AG04450 (cell line): ENCODE measurements around the gene STAB1. TPM values are rescaled to one million over a fixed set of nuclear protein-coding genes. Genes with fewer than 3 reads are reported as not detected.
A peak's percentile ranks its signal among the peaks of the same experiment; 100 is the strongest.

Source experiments
- CTCF ChIA-PET: fragments of 300-600, 350-600 bp; formaldehyde crosslinking; extraction: SDS; loops from one replicate; lab custom pipeline; 2022; ENCODE audit warnings: antibody characterized with exemption, inconsistent platforms; lab: Charles Lee
- POLR2A ChIA-PET: fragments of 350-600 bp; formaldehyde crosslinking; extraction: SDS; loops from one replicate; lab custom pipeline; 2021; ENCODE audit warnings: antibody characterized with exemption, inconsistent platforms; lab: Yijun Ruan, JAX
- DNase-seq: peaks from one replicate; pipeline ENCODE4 v3.0.0-alpha.2; 2011; ENCODE audit warnings: low read depth, low spot score
- H3K27ac ChIP-seq: one replicate; pipeline ENCODE4 v1.5.1; 2012; ENCODE audit warnings: low read depth, low read length, control low read depth
- H3K27me3 ChIP-seq: one replicate; pipeline ENCODE4 v1.6.0; 2012; ENCODE audit warnings: low read length; ENCODE audit not compliant: control insufficient read depth, insufficient read depth
- H3K4me3 ChIP-seq: 2 replicates; pipeline ENCODE4 v1.5.1; 2011; ENCODE audit warnings: mild to moderate bottlenecking, low read depth, low read length, control low read depth
- H3K9me3 ChIP-seq: 2 replicates; pipeline ENCODE4 v1.5.1; 2012; ENCODE audit warnings: low read length; ENCODE audit not compliant: control insufficient read depth, insufficient read depth
- CTCF ChIP-seq: IDR thresholded peaks from 2 replicates; pipeline ENCODE4 v1.5.1; 2011; ENCODE audit warnings: low read depth, low read length, control low read depth, inconsistent platforms
- polyA plus RNA-seq: library from polyadenylated mRNA; depleted of rRNA; stranded (reverse); fragments of >200 nt; gene quantifications from 2 replicates; pipeline ENCODE4 v1.2.3, GENCODE V29; 2011

Gene STAB1
- polyA plus RNA-seq, 1 experiment = 0.02 TPM

- ChIA-PET CTCF (interaction anchor here (1.0 kb wide), 1 partner anchor 44 kb away, joined by 7 read pairs; no protein-coding TSS in a partner anchor), POLR2A (no interaction called here)
- Histone ChIP-seq H3K27ac (peak within 1 kb of the TSS; percentile 39), H3K4me3 (peak within 1 kb of the TSS; percentile 80), H3K27me3 (no peaks in the 10 kb centered on the region), H3K9me3 (no peaks in the 10 kb centered on the region)
- DNase-seq = no peak
- no peak for TF ChIP-seq CTCF
Measured at GRCh38 chr3:52455283-52456168, 39.6 kb upstream of the STAB1 start, which contains the start of gene NISCH. Gene NISCH (plus strand): TSS chr3:52455604. CDS start chr3:52455642, 38 bp downstream.

DNA sequence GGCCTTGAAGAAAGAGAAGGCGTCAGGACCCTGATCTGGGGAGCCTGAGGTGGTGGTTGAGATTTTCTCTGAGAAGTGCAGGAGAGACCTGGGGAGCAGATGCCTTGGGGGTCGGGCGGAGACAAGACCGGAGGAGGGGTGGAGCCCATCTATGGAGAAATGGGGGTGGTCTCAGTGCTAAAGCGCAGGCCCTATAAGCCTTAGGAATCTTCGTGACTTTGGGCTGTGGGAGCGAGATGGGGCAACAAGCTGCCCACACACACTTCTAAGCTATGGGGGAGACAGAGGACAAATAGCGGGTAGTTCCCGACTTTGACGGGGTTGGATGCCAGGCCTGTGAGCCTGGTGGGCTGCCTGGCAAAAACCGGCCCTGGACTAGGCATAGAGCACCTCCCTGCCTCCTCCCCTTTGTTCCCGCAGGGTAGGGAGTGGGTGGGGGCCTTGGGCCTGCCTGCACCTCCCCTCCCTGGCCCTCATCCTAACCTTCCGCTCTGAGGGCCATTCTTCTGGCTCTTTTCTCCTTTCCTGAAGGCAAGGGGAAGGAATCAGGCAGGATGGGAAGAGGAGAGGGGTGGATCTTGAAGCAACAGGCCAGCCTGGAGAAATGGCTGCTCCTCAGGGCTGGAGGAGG lies 38.9 kb upstream of the STAB1 start:
- POLR2A ChIA-PET = interaction anchor here (1.6 kb wide), 1 partner anchor 10 kb away, joined by 4 read pairs; no protein-coding TSS in a partner anchor

GRCh38 chr3:52456800-52457183 lies 38.3 kb upstream of the STAB1 start:
- TF ChIP-seq CTCF = no peak
- peak overlapping the region; percentile 80 for H3K4me3 ChIP-seq
- no peaks in the 10 kb centered on the region for H3K9me3 ChIP-seq
- ChIA-PET CTCF (interaction anchor here (0.6 to 1.9 kb wide), 5 partner anchors 8 to 179 kb away, joined by 3 to 14 read pairs (median 7); no protein-coding TSS in a partner anchor), POLR2A (interaction anchor here (1.6 kb wide), 1 partner anchor 9 kb away, joined by 4 read pairs; no protein-coding TSS in a partner anchor)
- no peak for DNase-seq
- no peaks in the 10 kb centered on the region for H3K27me3 ChIP-seq
- peak overlapping the region; percentile 31 for H3K27ac ChIP-seq

More for the DNA sequence above, 38.9 kb upstream of the STAB1 start:
- no peaks in the 10 kb centered on the region for H3K9me3 ChIP-seq
- H3K27me3 ChIP-seq = no peaks in the 10 kb centered on the region
- peak overlapping the region; percentile 80 for H3K4me3 ChIP-seq
- peak overlapping the region; percentile 39 for H3K27ac ChIP-seq
- CTCF ChIA-PET = interaction anchor here (1.0 to 1.9 kb wide), 3 partner anchors 9 to 44 kb away, joined by 7 to 14 read pairs (median 9); no protein-coding TSS in a partner anchor
- no peak for DNase-seq
- no peak for TF ChIP-seq CTCF

DNA sequence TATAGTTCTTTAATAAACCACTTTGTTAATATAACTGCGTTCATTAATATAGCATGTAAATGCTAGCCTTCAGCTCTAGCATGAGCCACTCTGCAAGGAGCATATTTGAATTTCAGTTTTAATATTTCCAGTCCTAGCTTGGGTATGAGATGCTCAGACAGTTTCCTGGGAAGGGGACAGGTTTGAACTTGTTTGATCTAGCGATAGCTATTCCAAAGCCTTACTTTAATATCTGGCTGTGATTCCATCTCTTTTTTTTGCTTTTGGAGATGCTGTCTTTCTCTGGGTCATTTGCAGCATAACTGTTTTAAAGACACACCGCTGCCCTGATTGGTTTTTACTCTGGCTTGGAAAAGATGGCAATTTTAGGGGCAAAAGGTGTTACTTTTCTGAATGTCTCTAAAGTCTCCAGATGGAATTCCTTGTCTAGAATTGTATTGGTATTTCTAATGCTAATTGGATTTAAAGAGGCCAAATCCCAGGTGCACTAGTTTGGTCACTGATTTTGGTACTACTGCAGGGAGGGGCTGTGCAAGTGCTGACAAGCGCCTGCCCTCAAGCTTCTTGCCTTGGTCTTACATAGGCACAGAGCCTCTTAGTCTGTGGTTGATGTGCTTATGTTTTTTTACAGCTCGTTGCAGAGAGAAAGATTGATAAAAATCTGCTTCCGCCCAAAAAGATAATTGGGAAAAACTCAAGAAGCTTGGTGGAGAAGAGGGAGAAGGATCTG lies 36.9 kb upstream of the STAB1 start:
- H3K9me3 ChIP-seq = no peaks in the 10 kb centered on the region
- ChIA-PET POLR2A (no interaction called here), CTCF (interaction anchor here (1.3 to 1.9 kb wide), 4 partner anchors 10 to 46 kb away, joined by 4 to 14 read pairs (median 9); no protein-coding TSS in a partner anchor)
- H3K27me3 ChIP-seq = no peaks in the 10 kb centered on the region
- no peak overlapping the region for H3K4me3 ChIP-seq
- H3K27ac ChIP-seq = no peak overlapping the region
- no peak for DNase-seq
- no peak for TF ChIP-seq CTCF
